K562 (cell line): Measurements from ENCODE around the gene NTRK1. TPM values are rescaled to one million over a fixed set of nuclear protein-coding genes. Genes with fewer than 3 reads are reported as not detected.

Experiments used
- ARID2 ChIP-seq: fragments of 450-650 bp; IDR thresholded peaks from 2 replicates; pipeline ENCODE4 v1.6.1; 2017; ENCODE audit warnings: antibody characterized with exemption, mild to moderate bottlenecking
- CCAR2 ChIP-seq: fragments of 200-400 bp; formaldehyde crosslinking; IDR thresholded peaks from 2 replicates; pipeline ENCODE4 v1.6.1; 2017; ENCODE audit warnings: mild to moderate bottlenecking, low read depth, low read length
- CHD2 ChIP-seq: IDR thresholded peaks from 2 replicates; pipeline ENCODE4 v1.6.1; 2011; ENCODE audit warnings: low read depth, low read length
- CHD7 ChIP-seq: fragments of 200-600 bp; sonication (generic); IDR thresholded peaks from one replicate; pipeline ENCODE4 v1.6.1; 2012; ENCODE audit warnings: mild to moderate bottlenecking, low read depth, low read length, inconsistent platforms
- DDX20 ChIP-seq: fragments of 450-650 bp; IDR thresholded peaks from 2 replicates; pipeline ENCODE4 v1.6.1; 2016; ENCODE audit warnings: missing genetic modification characterization, low read depth, mild to moderate bottlenecking, missing compliant biosample characterization, moderate library complexity
- ETV5 ChIP-seq: sonication (generic); formaldehyde crosslinking; IDR thresholded peaks from 2 replicates; pipeline ENCODE4 v1.4.0; 2020; ENCODE audit warnings: low read depth, mild to moderate bottlenecking, missing genetic modification reagents
- GTF2A2 ChIP-seq: IDR thresholded peaks from 2 replicates; pipeline ENCODE4 v1.6.1; 2016; ENCODE audit warnings: mild to moderate bottlenecking, missing genetic modification characterization, missing compliant biosample characterization
- KAT2B ChIP-seq: IDR thresholded peaks from one replicate; pipeline ENCODE4 v1.6.1; 2012; ENCODE audit warnings: low read depth, mild to moderate bottlenecking, control low read depth, inconsistent platforms, low read length, moderate library complexity
- MCM3 ChIP-seq: fragments of 450-650 bp; IDR thresholded peaks from 2 replicates; pipeline ENCODE4 v1.6.1; 2016
- MYC ChIP-seq, 2 experiments: fragments of 250-450 bp in 1 of 2; sonication (Bioruptor Pico) in 1 of 2; IDR thresholded peaks; 2 replicates each; pipeline versions ENCODE4 v1.5.1 to v1.6.1; 2012 to 2021; ENCODE audit warnings: low read depth in 2 of 2, borderline replicate concordance in 1 of 2, improper control_type of control experiment in 1 of 2, low read length in 1 of 2, mild to moderate bottlenecking in 1 of 2, moderate library complexity in 1 of 2
- POLR2A ChIP-seq: fragments of 450-650 bp; conservative IDR thresholded peaks from 2 replicates; pipeline ENCODE4 v1.6.1; 2016
- POLR2AphosphoS5 ChIP-seq: IDR thresholded peaks from 2 replicates; pipeline ENCODE4 v1.6.1; 2011; ENCODE audit warnings: mild to moderate bottlenecking, low read depth, low read length, moderate library complexity; ENCODE audit not compliant: control insufficient read depth, insufficient read depth
- PPARD ChIP-seq: fragments of 250-450 bp; sonication (Bioruptor Pico); IDR thresholded peaks from 2 replicates; pipeline ENCODE4 v1.8.0; 2022; ENCODE audit warnings: inconsistent platforms, mild to moderate bottlenecking, moderate library complexity
- STAT5B ChIP-seq: fragments of 250-450 bp; sonication (Bioruptor Pico); IDR thresholded peaks from 2 replicates; pipeline ENCODE4 v1.8.0; 2021; ENCODE audit warnings: mild to moderate bottlenecking, inconsistent platforms
- TGIF2 ChIP-seq: sonication (generic); formaldehyde crosslinking; IDR thresholded peaks from 2 replicates; pipeline ENCODE4 v1.8.1; 2022; ENCODE audit warnings: mild to moderate bottlenecking, missing genetic modification reagents, moderate library complexity
- ZNF165 ChIP-seq: fragments of 250-450 bp; sonication (Bioruptor Pico); IDR thresholded peaks from 2 replicates; pipeline ENCODE4 v1.4.0; 2020; ENCODE audit warnings: borderline replicate concordance
- polyA plus RNA-seq, 8 experiments: library from polyadenylated mRNA; depleted of rRNA in 4 of 8; stranded (reverse) in 5 of 8; unstranded in 3 of 8; fragments of >200 nt; fragmentation: Nextera tagmentation in 2 of 8; fragmentation: Illumina TruSeq in 1 of 8; extraction: Ambion mirVana in 2 of 8; extraction: Trizol in 1 of 8; gene quantifications; 2 replicates each; pipeline versions ENCODE4 v1.2.1 to v1.2.3, GENCODE V29; 2011 to 2014; ENCODE audit warnings: inconsistent platforms in 1 of 8, missing spikeins in 1 of 8
- total RNA-seq, 7 experiments: library from RNA; depleted of rRNA in 6 of 7; stranded (reverse); fragments of >200 nt in 6 of 7; fragmentation: Illumina TruSeq in 2 of 7; extraction: Trizol in 2 of 7; gene quantifications; 2 replicates each; pipeline versions ENCODE4 v1.2.1 to v1.2.3, GENCODE V29; 2011 to 2021; ENCODE audit warnings: low replicate concordance in 1 of 7
- TF ChIP-seq, protein P1 (sequence below): fragments of 250-450 bp; sonication (Bioruptor Pico); IDR thresholded peaks from 2 replicates; pipeline ENCODE4 v1.9.0; 2021; ENCODE audit warnings: mild to moderate bottlenecking

NTRK1 gene
- total and polyA plus RNA-seq, 9 of the 15 experiments (the other 6 are each of a cell fraction or from before 2014, with no cell fraction given): 0.46 to 30.0 (median 7.9) TPM

DNA sequence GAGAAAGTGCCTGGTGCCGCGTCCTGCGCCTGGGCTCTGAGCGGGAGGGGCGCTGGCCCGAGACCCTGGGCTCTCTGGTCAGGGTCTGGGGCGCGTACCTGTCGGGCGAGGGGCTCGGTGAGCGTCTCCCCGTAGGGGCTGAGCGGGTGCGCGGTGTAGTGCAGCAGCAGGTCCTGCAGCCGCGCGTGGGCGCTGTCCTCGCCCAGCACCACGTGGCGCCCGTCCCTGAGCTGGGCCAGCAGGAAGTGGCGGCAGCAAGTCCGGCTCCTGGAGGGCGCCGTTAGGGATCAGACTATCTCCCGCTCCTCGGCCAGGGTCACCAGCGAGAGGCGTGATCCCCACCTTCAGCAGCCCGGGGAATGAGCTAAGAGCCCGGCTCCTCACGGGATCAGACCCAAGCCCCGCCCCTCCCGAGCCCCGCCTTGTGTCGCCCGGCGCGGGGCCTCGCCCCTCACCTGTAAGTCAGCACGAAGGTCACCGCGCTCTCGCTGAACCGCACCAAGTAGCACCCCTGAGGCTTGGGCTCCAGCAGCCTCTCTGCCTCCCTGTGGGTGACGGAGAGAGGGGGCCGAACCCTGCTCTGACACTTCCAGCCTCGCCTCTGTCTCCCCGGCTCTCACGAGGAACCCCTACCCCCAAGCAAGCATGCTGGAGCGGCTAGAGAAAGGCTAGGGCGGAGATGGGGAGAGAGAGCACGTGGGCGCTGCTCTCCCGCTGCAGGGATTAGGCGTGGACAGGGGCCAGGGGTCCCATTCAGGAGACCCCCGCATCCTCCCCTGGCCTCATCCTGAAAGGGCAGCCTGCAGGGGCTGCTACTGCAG is 46.7 kb upstream of the NTRK1 start (continued):
- TF ChIP-seq CHD7 (no peak), PPARD (no peak), GTF2A2 (tag) (no peak), TGIF2 (peak; percentile 27; the same call in 1 of the 2 replicates), STAT5B (CRISPR knock-in tag) (no peak), POLR2A (peak; percentile 79), CHD2 (no peak), ZNF165 (CRISPR knock-in tag) (0 out of 2 replicates have a peak, but pooled peaks have one; percentile 25), ETV5 (CRISPR knock-in tag) (peak; percentile 93), KAT2B (no peak), ARID2 (no peak), MYC (IDR thresholded peaks at IDR 0.05; ENCODE audit: low read depth, low read length) (peak; percentile 100), MYC (CRISPR knock-in tag; IDR thresholded peaks at IDR 0.05; ENCODE audit: borderline replicate concordance, low read depth) (peak; percentile 99), MCM3 (no peak), DDX20 (tag) (no peak), POLR2AphosphoS5 (peak; percentile 59; the same call in 1 of the 2 replicates), CCAR2 (no peak)
- TF ChIP-seq, protein P1, sequence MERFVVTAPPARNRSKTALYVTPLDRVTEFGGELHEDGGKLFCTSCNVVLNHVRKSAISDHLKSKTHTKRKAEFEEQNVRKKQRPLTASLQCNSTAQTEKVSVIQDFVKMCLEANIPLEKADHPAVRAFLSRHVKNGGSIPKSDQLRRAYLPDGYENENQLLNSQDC (CRISPR knock-in tag): no peak
